WI38 (cell line): ENCODE measurements around the gene ZNF688.

ENCODE experiments used
- H3K4me3 ChIP-seq: 2 replicates; pipeline ENCODE4 v1.5.1; 2011; ENCODE audit warnings: low read depth, mild to moderate bottlenecking, control low read depth, low read length
- TF ChIP-seq, protein P1 (sequence below): IDR thresholded peaks from 2 replicates; pipeline ENCODE4 v1.5.1; 2012; ENCODE audit warnings: low read depth, mild to moderate bottlenecking, control low read depth, low read length

Gene ZNF688

DNA sequence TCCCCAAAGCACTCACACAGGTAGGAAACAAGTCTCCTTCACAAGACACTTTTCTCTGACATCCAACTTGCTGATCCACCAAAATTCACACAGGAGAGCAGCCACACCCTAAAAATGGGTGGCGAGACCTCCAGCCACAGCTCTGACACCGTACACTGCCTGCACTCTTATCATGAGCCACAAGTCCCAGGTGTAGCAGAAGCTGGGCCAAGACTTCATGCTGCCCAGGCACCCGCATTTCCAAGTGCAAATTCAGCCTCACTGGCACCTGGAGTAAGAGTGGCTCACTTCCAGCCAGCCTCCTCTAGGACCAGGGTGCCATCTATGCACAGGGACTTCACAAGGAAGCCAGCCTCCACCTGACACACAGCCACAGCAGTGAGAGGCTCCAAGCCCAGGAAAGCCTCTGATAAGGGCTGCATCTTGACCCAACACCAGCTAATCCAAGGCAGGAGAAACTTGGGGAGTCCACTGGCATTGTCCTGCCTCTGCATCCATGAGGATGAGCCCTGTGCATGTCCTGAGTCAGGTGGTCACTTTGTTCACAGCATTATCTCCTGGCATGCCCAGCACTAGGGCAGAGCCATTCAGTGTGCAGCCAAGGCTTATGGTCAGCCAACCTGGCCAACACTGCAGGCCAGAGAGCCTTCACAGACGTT lies 42.6 kb downstream of the ZNF688 start:
- H3K4me3 ChIP-seq = no peak overlapping the region
- TF ChIP-seq, protein P1, sequence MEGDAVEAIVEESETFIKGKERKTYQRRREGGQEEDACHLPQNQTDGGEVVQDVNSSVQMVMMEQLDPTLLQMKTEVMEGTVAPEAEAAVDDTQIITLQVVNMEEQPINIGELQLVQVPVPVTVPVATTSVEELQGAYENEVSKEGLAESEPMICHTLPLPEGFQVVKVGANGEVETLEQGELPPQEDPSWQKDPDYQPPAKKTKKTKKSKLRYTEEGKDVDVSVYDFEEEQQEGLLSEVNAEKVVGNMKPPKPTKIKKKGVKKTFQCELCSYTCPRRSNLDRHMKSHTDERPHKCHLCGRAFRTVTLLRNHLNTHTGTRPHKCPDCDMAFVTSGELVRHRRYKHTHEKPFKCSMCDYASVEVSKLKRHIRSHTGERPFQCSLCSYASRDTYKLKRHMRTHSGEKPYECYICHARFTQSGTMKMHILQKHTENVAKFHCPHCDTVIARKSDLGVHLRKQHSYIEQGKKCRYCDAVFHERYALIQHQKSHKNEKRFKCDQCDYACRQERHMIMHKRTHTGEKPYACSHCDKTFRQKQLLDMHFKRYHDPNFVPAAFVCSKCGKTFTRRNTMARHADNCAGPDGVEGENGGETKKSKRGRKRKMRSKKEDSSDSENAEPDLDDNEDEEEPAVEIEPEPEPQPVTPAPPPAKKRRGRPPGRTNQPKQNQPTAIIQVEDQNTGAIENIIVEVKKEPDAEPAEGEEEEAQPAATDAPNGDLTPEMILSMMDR = no peak

DNA sequence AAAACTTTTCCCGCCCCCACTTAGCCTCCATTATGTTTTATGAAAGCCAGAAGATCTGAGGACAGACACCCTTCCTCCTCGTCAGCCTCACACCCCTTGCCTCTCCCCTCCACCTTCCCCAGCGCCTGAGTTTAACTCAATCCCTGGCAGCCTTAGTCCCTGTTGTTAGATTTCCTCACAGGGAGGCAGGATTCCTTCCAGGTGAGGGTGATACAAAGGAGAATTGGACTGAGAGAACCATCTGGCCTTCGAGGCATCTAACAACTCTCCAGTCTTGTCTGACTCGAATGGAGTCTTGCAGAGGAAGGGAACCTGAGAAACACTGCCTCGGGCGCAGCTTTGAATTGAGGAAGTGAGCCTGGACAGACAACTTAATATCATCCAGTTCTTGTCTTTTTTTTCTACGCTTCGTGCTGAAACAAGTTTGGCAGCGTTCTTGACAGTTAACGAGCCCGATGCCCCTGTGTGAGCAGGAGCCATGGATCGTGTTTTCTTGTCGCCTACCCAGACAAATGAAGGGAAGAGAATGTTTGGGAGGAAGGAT lies 43.8 kb downstream of the ZNF688 start:
- peak overlapping the region; percentile 78 for H3K4me3 ChIP-seq
- TF ChIP-seq, protein P1 = no peak

DNA sequence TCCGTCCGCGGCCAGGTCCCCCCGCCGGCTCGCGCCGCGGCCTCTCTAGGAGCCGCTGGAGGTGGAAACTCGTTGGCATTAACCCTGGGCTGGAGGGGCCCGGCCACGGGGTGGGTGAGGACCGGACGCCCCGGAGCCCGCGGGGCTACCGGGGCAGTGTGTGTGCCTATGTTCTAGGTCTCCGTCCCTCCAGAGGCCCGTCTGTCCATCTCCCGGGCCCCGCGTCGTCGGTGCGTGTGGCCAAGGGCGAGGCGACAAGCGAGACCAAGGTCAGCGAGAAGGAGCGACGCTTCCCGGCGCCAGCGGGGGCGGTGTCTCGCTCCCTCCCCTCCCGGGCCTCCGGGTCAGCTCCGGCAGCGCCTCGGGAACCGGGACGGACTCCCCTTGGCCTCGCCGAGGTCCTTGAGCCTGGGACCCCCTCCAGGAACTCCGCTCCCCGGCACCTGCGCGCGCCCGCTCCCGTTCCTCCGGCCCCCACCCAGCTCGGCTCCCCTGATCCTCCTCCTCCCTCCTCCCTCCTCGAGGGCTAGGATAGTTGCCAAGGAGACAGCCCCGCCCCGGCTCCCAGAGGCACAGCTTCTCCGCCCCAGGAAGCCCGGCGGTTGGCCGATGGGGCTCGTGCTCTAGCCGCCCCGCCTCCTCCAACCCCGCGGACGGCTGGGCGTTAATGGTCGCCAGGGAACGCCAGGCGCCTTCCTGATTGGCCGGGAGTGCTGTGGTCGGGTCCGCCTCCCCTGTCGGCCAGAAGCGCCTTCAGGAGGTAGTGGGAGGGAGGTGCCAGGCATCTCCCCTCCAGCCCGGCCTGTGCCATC lies 44.5 kb downstream of the ZNF688 start:
- TF ChIP-seq, protein P1 = peak; percentile 30; the same call in 1 of the 2 replicates
- H3K4me3 ChIP-seq = peak overlapping the region; percentile 78

DNA sequence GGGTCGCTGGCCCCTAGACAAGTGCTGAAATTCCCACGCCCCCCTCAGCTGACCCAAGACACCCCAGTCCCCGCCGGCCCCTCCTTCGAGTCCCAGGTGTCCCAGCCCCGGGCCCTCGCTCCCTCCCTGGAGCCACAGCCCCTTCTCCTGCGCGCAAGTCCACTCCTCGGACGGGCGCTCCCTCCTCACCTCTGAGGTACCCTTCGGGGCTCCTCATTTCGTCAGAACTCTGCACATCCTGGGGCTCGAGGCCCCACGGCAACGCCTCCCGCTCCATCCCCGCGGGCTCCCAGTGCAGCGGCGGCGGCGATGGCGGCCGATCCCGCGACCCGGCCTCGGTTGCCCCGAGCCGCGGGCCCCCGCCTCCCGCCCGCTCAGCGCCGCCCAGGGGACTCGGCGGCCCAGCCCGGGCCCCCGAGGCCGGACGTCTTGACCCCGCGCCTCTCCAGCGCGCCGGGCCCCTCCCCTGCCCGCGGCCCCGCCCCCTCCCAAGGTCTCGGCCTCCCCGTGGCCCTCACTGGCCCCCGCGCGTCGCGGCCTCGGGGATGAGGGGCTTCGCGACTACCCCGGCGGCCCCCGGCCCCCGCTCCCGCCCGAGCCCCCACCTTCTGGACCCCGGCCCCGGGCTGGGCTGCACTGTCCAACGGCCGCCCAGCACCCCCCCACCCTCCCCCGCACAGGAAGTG lies 45.2 kb downstream of the ZNF688 start, which contains the start of gene ZNF768:
TSS of gene ZNF768 (minus strand) at position 430 of the 686 bp plus-strand sequence. CDS start at position 277, 153 bp downstream.
- peak within 1 kb of the TSS; percentile 78 for H3K4me3 ChIP-seq
- TF ChIP-seq, protein P1 = no peak

DNA sequence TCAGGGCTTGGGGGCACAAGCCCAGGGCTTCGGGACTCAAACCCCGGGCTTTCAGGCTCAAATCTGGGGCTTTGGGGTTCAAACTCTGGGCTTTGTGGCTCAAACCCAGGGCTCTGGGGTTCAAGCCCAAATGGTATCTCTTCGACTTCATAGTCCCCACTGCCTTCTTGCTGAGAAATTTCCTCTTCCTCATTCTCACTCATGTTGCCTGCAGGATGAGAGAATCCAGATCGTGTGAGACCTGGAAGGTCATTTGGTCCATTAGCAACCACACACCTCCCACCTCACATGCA lies 45.7 kb downstream of the ZNF688 start:
- peak overlapping the region; percentile 78 for H3K4me3 ChIP-seq
- TF ChIP-seq, protein P1 = no peak

DNA sequence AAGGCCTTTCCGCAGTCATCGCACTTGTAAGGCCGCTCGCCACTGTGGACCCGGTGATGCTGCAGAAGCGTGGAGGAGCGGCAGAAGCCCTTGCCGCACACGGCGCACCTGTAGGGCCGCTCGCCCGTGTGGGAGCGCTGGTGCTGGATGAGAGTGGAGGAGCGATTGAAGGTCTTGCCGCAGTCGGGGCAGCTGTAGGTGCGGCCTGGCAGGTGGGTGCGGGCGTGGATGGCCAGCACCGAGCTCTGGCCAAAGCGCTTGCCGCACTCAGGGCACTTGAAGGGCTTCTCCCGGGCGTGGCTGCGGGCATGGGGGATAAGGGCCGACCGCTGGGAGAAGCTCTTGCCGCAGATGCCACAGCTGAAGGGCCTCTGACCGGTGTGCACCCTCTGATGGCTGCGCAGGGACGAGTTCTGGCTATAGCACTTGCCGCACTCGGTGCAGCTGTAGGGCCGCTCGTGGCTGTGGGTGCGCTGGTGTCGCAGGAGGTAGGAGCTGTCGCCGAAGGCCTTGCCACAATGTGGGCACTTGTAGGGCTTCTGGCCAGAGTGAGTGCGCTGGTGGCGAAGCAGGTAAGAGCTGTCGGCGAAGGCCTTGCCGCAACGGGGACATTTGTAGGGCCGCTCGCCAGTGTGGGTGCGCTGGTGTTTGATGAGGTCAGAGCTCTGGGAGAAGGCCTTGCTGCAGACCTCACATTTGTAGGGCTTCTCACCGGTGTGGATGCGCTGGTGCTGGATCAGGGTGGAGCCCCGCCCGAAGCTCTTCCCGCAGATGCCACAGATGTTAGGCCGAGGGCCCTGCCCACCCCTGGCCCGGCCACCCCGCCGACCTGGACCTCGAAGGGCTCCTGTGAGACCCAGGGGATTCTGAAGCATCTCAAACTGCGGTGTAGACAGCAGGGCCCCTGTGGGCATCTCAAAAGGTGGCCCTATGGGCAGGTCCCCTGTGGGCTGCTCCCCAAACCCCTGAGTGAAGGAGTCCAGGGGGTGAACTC lies 46.6 kb downstream of the ZNF688 start:
- no peak overlapping the region for H3K4me3 ChIP-seq
- TF ChIP-seq, protein P1 = no peak
